Fibroblast of villous mesenchyme (primary cell): Measurements from ENCODE around the gene MFAP5. TPM values are rescaled to one million over a fixed set of nuclear protein-coding genes. Genes with fewer than 3 reads are reported as not detected.

Source experiments
- DNase-seq: peaks from one replicate; pipeline ENCODE4 v3.0.0-alpha.2; 2010; ENCODE audit warnings: low read depth
- H3K4me3 ChIP-seq: 2 replicates; pipeline ENCODE4 v1.5.1; 2011; ENCODE audit warnings: low read depth, mild to moderate bottlenecking, low read length
- CTCF ChIP-seq: IDR thresholded peaks from 2 replicates; pipeline ENCODE4 v1.5.1; 2012; ENCODE audit warnings: low read depth, mild to moderate bottlenecking, low read length; ENCODE audit not compliant: insufficient read depth
- total RNA-seq: library from RNA; depleted of rRNA; stranded (reverse); fragments of >200 nt; gene quantifications from 2 replicates; pipeline ENCODE4 v1.2.3, GENCODE V29; 2012

The MFAP5 gene
- total RNA-seq, 1 donor = 0.86 TPM

GRCh38 chr12:8689681-8690080 lies 27.1 kb upstream of the MFAP5 start:
- DNase-seq = no peak
- TF ChIP-seq CTCF = no peak
- no peak overlapping the region for H3K4me3 ChIP-seq

- no peak overlapping the region for H3K4me3 ChIP-seq
- no peak for TF ChIP-seq CTCF
- peak; percentile 78 for DNase-seq
These were observed 25.4 kb upstream of the MFAP5 start for GRCh38 chr12:8687846-8688601.

- no peak overlapping the region for H3K4me3 ChIP-seq
- DNase-seq = no peak
- TF ChIP-seq CTCF = no peak
These were observed 22.4 kb upstream of the MFAP5 start for GRCh38 chr12:8685051-8685450.

- no peak overlapping the region for H3K4me3 ChIP-seq
- TF ChIP-seq CTCF = no peak
- DNase-seq = peak; percentile 43
These were observed 18.7 kb upstream of the MFAP5 start for GRCh38 chr12:8681129-8681884.

GRCh38 chr12:8680533-8680932 lies 17.9 kb upstream of the MFAP5 start:
- no peak for DNase-seq
- peak; percentile 24 for TF ChIP-seq CTCF

GRCh38 chr12:8678661-8679111 lies 16.1 kb upstream of the MFAP5 start:
- DNase-seq = no peak
- TF ChIP-seq CTCF = no peak
- H3K4me3 ChIP-seq = no peak overlapping the region

More at GRCh38 chr12:8680533-8680932, 17.9 kb upstream of the MFAP5 start:
- no peak overlapping the region for H3K4me3 ChIP-seq
